Stimulated activated CD8-positive, alpha-beta memory T cell treated with anti-CD3 and anti-CD28 coated beads, Interleukin-12 subunit alpha, Interleukin-12 subunit beta, amount 100 ng/mL, for 1 hour (primary cell): Measurements from ENCODE around the gene AK8.
A peak's percentile ranks its signal among the peaks of the same experiment; 100 is the strongest.

Experiments
- DNase-seq: peaks from one replicate; pipeline ENCODE4 v3.0.0-alpha.2; 2020; ENCODE audit warnings: low read depth

Gene AK8

GRCh38 chr9:132825430-132825829, 52.7 kb downstream of the AK8 start:
- DNase-seq: no peak

GRCh38 chr9:132824951-132825350, 53.1 kb downstream of the AK8 start:
- no peak for DNase-seq

GRCh38 chr9:132824151-132824550, 53.9 kb downstream of the AK8 start:
- no peak for DNase-seq

GRCh38 chr9:132823370-132824145, 54.5 kb downstream of the AK8 start:
- DNase-seq: no peak

DNA sequence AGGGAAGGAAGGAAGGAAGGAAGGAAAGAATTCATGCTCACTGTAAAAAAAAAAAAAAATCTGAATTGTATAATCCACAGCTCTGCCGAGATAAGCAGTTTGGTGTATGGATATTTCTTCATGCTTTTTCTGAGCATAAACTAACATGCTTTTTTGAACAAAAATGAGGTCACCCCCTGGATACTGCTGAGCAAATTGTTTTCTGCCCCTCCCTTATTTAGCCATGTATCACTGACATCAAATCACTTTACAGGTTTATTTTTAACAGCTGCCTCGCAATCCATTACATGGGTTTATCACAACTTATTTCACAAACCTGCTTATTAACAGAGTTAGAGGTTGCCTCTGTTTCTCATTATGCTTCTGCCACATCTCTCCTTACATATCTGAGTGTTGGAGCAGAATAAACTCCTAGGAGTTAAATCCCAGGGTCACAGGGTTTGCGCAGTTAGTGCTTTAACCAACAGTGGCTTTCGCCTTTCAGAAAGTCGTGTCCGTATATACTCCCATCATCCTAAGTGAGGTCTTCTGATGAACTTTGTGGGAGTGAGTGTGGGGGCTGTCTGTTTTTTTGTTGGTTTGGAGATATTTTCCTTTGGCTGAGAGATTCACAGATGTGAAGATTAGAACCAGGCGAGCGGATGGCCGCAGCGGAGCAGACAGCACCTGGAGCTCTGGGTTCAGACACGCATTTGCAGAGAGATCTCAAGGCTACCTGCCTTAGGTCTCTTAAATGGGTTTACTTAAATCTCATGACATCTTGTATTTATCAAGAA, 57.7 kb downstream of the AK8 start:
- no peak for DNase-seq

GRCh38 chr9:132818588-132818987, 59.5 kb downstream of the AK8 start:
- no peak for DNase-seq

DNA sequence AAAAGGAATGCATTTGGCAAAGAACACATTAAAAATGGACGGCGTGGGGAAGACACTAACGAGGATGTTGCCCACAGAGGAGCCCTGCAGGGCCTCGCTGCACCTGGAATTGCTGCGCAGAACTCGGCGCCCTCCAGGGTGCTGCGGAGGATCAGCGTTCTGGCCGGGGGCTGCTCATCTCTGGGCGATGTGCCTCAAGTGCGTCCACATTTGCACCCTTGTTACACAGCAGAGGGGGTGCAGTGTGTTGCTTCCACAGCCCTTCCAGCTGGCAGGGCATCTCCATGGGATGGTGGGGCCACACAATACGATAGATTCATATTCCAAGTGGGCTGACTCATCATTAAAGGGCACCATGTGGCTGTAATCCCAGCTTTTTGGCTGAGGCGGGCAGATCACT, 63.1 kb downstream of the AK8 start:
- DNase-seq: no peak

GRCh38 chr9:132813115-132813771, 64.8 kb downstream of the AK8 start:
- no peak for DNase-seq

GRCh38 chr9:132811985-132812384, 66.1 kb downstream of the AK8 start:
- no peak for DNase-seq

- no peak for DNase-seq
Measured at GRCh38 chr9:132810314-132810713, 67.8 kb downstream of the AK8 start.

DNA sequence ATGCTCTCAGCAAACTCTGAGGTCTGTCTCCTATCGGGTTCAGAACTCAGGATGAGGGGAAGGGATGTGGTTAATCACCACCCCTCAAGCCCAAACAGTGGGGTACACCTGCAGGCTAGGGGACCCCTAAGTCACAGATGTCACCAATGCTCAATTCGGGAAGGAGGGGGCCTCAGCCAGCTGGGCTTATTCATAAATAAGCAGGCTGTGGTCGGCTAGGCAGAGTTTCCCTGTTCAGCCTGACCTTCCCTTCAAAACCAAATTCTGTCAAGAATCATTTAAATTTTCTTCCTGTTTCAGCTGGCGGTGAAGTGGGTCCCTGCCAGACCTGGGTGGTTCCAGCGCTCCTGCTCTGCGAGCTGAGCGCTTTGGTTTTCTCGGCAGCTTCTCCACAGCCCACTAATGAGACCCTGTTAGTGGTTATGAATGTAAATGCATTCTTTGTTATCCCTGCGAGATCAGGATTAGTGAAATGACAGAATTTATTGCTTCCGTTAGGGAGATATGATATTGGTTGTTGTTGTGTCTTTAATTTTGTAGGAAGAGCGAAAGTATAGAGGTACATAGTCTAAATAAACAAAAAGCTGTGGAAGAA, 68.3 kb downstream of the AK8 start:
- no peak for DNase-seq

DNA sequence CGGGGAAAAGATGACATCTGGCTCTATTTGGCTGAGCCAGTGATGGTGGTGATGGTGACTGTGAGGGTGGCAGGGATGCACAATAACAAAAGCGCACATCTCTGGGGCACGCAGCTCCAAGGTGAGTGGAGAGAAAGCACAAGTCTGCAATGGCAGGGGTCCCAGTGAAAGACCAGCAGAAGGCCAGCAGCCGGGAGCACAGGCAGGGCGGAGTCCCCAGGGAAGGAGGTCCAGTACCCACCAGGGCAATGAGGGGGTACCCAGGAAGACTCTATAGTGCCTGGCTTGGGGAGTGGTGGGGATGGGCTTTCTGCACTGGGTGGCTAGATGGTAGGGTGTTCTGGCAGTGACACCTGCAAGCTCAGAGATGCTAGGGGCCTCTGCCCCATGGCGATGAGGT, 69.4 kb downstream of the AK8 start:
- no peak for DNase-seq

- DNase-seq: no peak
Measured at GRCh38 chr9:132806723-132807421, 71.2 kb downstream of the AK8 start.

- DNase-seq: no peak
Measured at GRCh38 chr9:132806306-132806705, 71.8 kb downstream of the AK8 start.

DNA sequence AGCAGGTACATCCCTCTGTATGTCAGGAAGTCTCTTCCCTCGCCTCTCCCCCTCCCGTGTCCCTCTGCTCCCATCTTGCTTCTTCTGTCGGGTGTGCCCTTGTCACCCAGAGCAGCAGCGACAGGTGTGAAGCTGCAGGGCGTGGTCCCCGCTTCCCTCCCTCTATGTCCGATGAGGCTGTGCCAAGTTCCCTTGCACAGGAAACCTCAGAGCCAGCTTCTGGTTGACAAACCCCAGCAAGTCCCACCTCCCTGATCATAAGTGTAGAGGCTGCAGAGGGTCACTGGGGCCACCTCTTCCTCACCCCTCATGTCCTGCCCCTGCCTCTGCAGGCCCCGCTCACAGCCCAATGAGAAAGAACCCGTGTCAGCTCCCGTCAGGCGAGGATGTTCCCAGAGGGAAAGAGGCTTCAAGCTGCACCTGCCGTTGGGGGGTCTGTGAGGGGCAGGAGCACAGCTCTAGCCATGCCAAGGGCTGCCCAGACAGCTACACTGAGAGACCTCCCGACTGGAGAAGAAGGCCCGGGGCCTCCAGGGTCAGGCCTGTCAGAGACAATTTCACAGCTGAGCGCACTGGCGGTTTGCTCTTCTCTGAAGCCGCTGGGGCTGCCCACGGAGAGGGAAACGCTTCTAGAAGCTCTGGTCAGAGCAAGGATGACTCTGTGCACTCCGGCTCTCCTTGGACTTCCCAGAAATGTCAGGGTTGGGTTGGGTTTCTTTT, 73.3 kb downstream of the AK8 start:
- DNase-seq: no peak

- no peak for DNase-seq
Measured at GRCh38 chr9:132802121-132802795, 75.8 kb downstream of the AK8 start.

- no peak for DNase-seq
Measured at GRCh38 chr9:132801659-132802058, 76.4 kb downstream of the AK8 start.

DNA sequence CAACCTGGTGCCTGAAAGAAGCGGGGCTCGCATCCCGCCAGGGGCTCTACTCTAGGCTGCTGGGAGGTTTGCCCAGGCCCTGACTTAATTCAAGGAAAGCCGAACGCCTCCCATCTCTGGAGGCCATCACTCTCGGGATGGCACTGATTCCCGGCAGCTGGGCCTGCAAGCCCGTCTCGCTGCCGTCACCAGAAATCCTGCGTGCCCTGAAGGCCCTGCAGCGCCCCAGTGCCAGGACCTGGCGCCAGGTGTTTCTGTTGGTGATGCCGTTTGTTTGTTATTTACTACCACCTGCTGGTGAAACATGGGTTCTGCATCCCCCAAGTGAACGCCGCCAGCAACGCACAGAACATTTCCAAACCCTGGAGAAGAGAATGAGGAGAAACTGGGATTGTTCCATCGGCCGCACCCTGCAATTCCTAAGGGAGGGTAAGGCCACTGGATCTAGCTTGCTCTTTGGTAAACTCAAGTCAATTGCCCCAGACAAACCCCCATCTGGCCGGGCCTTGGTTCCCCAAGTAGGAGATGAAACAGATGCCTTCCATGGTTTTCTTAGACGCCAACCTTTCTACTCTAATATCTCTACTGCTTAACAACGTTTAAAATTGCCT, 77.9 kb downstream of the AK8 start:
- peak; percentile 37 for DNase-seq

DNA sequence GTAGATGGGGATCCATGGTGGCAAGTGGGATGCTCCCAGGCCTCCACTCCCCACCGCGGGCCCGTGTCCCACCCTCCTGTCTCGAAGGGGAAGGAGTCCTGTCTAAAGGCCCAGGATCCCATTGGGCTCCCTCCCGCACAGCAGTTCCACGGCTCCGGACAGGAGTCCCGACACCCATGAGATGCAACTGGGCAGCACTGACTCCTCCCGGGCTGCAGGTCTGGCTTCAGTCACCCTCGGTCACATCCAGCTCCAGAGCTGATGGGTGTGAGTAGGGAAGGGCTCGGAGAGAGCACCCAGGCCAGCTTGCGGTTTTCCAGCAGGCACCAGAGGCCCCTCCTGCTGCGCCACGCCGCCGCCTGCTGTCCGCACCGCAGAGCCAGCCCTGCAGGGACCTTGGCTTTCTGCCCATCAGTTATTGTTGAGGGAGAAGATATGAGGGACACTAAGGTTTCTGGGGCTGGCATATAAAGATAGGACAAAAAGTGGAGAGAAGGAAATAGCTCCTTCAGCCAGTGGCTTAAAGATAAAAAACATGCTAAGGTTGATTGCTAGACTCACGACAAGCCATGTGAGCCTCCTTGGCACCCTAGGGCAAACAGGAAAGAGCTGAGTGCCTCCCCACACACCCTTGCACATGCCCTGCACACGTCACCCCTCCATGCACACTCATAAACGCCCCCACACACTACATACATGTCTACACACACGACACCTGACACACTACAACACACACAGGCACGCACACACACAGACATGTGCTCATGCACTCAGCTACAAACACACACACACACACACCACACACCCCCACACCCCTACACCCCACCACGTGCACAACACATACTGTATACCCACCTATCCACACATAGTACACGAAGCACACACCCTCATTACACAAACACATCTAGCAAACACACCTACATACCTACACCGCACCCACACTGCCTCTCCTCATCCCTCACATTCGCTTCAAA, 79.0 kb downstream of the AK8 start:
- no peak for DNase-seq
